HCT116 (cell line): ENCODE measurements around the gene ID3. TPM values are rescaled to one million over a fixed set of nuclear protein-coding genes. Genes with fewer than 3 reads are reported as not detected.

Experiments
- ATAC-seq: fragments of 200-7000 bp; cut with Tn5 transposase; 2 replicates; pipeline ENCODE4 v1.9.1; 2020; ENCODE audit warnings: mild to moderate bottlenecking, moderate library complexity
- BruUV-seq: library from RNA; stranded (reverse); fragments of 400-500 nt; replicated peaks from 2 replicates; lab custom pipeline; 2021; lab: Mats Ljungman, UMichigan
- CTCF ChIA-PET: fragments of 300-600 bp; sonication (Branson Sonifier 250); formaldehyde crosslinking; loops from one replicate; lab custom pipeline; 2021; ENCODE audit warnings: antibody characterized with exemption; lab: Charles Lee
- POLR2A ChIA-PET: fragments of 300-600, 350-600 bp; sonication (Branson Sonifier 250); formaldehyde crosslinking; loops from one replicate; lab custom pipeline; 2021; ENCODE audit warnings: antibody characterized with exemption; lab: Charles Lee
- RAD21 ChIA-PET, 2 experiments: fragments of 300-600 bp; sonication (Branson Sonifier 250); formaldehyde crosslinking; loops; one replicate each; lab custom pipeline; 2023; ENCODE audit warnings: low total read pairs in 2 of 2; ENCODE audit not compliant: uncharacterized antibody in 2 of 2, unreplicated experiment in 2 of 2, low non-redundant PET in 1 of 2; lab: Charles Lee
- DNase-seq: peaks from one replicate; pipeline ENCODE4 v3.0.0-alpha.2; 2010; ENCODE audit warnings: low read depth, low spot score
- H2AFZ ChIP-seq: fragments of 200-600 bp; shearing (Covaris generic), sonication (generic); 2 replicates; pipeline ENCODE4 v1.6.1; 2017; ENCODE audit warnings: low read depth, mixed run types, mixed read lengths, antibody characterized with exemption, low read length; ENCODE audit not compliant: poor library complexity, severe bottlenecking
- H3K27ac ChIP-seq: 2 replicates; pipeline ENCODE4 v1.5.1; 2012; ENCODE audit warnings: low read depth, low read length
- H3K27me3 ChIP-seq: fragments of 200-600 bp; sonication (generic); 2 replicates; pipeline ENCODE4 v1.6.1; 2016; ENCODE audit warnings: mixed run types, low read length, mixed read lengths; ENCODE audit not compliant: insufficient read depth
- H3K36me3 ChIP-seq, 2 experiments: fragments of 200-500 bp in 1 of 2; fragments of 200-600 bp in 1 of 2; sonication (Bioruptor generic) in 1 of 2; sonication (generic) in 1 of 2; 2 replicates each; pipeline versions ENCODE4 v1.5.1 to v1.6.1; 2014 to 2016; ENCODE audit warnings: low read length in 2 of 2, inconsistent platforms in 1 of 2, mixed read lengths in 1 of 2, mixed run types in 1 of 2; ENCODE audit not compliant: insufficient read depth in 2 of 2, control insufficient read depth in 1 of 2
- H3K4me1 ChIP-seq, 2 experiments: fragments of 200-600 bp in 1 of 2; sonication (generic) in 1 of 2; 2 replicates each; pipeline versions ENCODE4 v1.5.1 to v1.6.1; 2012 to 2017; ENCODE audit warnings: low read length in 2 of 2, inconsistent platforms in 1 of 2, mild to moderate bottlenecking in 1 of 2, mixed read lengths in 1 of 2, mixed run types in 1 of 2, moderate library complexity in 1 of 2; ENCODE audit not compliant: insufficient read depth in 2 of 2, control insufficient read depth in 1 of 2
- H3K4me2 ChIP-seq: fragments of 200-600 bp; sonication (generic); 2 replicates; pipeline ENCODE4 v1.6.1; 2017; ENCODE audit warnings: mixed run types, low read length, mixed read lengths
- H3K4me3 ChIP-seq, 2 experiments: fragments of 200-600 bp in 1 of 2; sonication (generic) in 1 of 2; replicated peaks in 1 of 2; 2 replicates each; pipeline ENCODE4 v1.5.1; 2011 to 2016; ENCODE audit warnings: low read length in 2 of 2, control low read depth in 1 of 2, low read depth in 1 of 2, mild to moderate bottlenecking in 1 of 2, mixed read lengths in 1 of 2, mixed run types in 1 of 2
- H3K79me2 ChIP-seq: fragments of 200-600 bp; sonication (generic); 2 replicates; pipeline ENCODE4 v1.6.1; 2017; ENCODE audit warnings: mild to moderate bottlenecking, mixed run types, low read length, moderate library complexity, mixed read lengths; ENCODE audit not compliant: insufficient read depth
- H3K9ac ChIP-seq: fragments of 200-600 bp; sonication (generic); 2 replicates; pipeline ENCODE4 v1.6.1; 2016; ENCODE audit warnings: low read length, mixed read lengths
- H3K9me2 ChIP-seq: fragments of 200-600 bp; sonication (generic), shearing (Covaris generic); 2 replicates; pipeline ENCODE4 v1.6.1; 2017; ENCODE audit warnings: mixed run types, mild to moderate bottlenecking, moderate library complexity; ENCODE audit not compliant: insufficient read depth
- H3K9me3 ChIP-seq, 2 experiments: fragments of 200-500 bp in 1 of 2; fragments of 200-600 bp in 1 of 2; sonication (Bioruptor generic) in 1 of 2; sonication (generic) in 1 of 2; 2 replicates each; pipeline ENCODE4 v1.6.1; 2014 to 2017; ENCODE audit warnings: low read length in 2 of 2, mixed read lengths in 2 of 2, inconsistent platforms in 1 of 2, low read depth in 1 of 2, mild to moderate bottlenecking in 1 of 2, mixed run types in 1 of 2, moderate library complexity in 1 of 2; ENCODE audit not compliant: control insufficient read depth in 1 of 2, insufficient read depth in 1 of 2
- H4K20me1 ChIP-seq: fragments of 200-600 bp; sonication (generic), shearing (Covaris generic); 2 replicates; pipeline ENCODE4 v1.6.1; 2017; ENCODE audit warnings: mixed run types, mild to moderate bottlenecking, moderate library complexity; ENCODE audit not compliant: insufficient read depth
- CBX3 ChIP-seq: IDR thresholded peaks from 2 replicates; pipeline ENCODE4 v1.6.1; 2012; ENCODE audit warnings: low read depth
- CTCF ChIP-seq, 3 experiments: fragments of 200-600 bp in 1 of 3; sonication (generic) in 1 of 3; IDR thresholded peaks in 2 of 3; conservative IDR thresholded peaks in 1 of 3; 2 replicates each; pipeline ENCODE4 v1.5.1; 2012 to 2017; ENCODE audit warnings: low read depth in 2 of 3, low read length in 2 of 3, antibody characterized with exemption in 1 of 3, borderline replicate concordance in 1 of 3, control low read depth in 1 of 3, mild to moderate bottlenecking in 1 of 3, mixed read lengths in 1 of 3, mixed run types in 1 of 3, moderate library complexity in 1 of 3; ENCODE audit not compliant: insufficient read depth in 1 of 3
- EGR1 ChIP-seq: IDR thresholded peaks from 2 replicates; pipeline ENCODE4 v1.6.1; 2012; ENCODE audit warnings: low read depth
- ELF1 ChIP-seq: IDR thresholded peaks from 2 replicates; pipeline ENCODE4 v1.6.1; 2012; ENCODE audit warnings: low read depth, borderline replicate concordance
- EZH2 ChIP-seq: fragments of 200-600 bp; sonication (generic); IDR thresholded peaks from 2 replicates; pipeline ENCODE4 v1.6.1; 2017; ENCODE audit warnings: antibody characterized with exemption, mixed run types
- FOSL1 ChIP-seq: IDR thresholded peaks from 2 replicates; pipeline ENCODE4 v1.6.1; 2012; ENCODE audit warnings: low read depth
- JUND ChIP-seq: IDR thresholded peaks from 2 replicates; pipeline ENCODE4 v1.6.1; 2012
- POLR2A ChIP-seq: IDR thresholded peaks from 2 replicates; pipeline ENCODE4 v1.7.0; 2011; ENCODE audit warnings: borderline replicate concordance; ENCODE audit not compliant: insufficient read depth, insufficient read length; ENCODE audit errors: extremely low read depth
- POLR2AphosphoS5 ChIP-seq: IDR thresholded peaks from 2 replicates; pipeline ENCODE4 v1.6.1; 2011; ENCODE audit warnings: mild to moderate bottlenecking, low read depth, low read length, moderate library complexity
- SP1 ChIP-seq: IDR thresholded peaks from 2 replicates; pipeline ENCODE4 v1.6.1; 2012; ENCODE audit warnings: low read depth
- SRF ChIP-seq: IDR thresholded peaks from 2 replicates; pipeline ENCODE4 v1.6.1; 2012; ENCODE audit warnings: low read depth
- YY1 ChIP-seq: IDR thresholded peaks from 2 replicates; pipeline ENCODE4 v1.6.1; 2011; ENCODE audit warnings: low read length, low read depth, moderate library complexity, mild to moderate bottlenecking; ENCODE audit not compliant: insufficient replicate concordance; ENCODE audit errors: extremely low read depth
- ZBTB33 ChIP-seq: IDR thresholded peaks from 2 replicates; pipeline ENCODE4 v1.6.1; 2011; ENCODE audit warnings: mild to moderate bottlenecking, low read length, moderate library complexity; ENCODE audit not compliant: insufficient replicate concordance; ENCODE audit errors: extremely low read depth
- ZFX ChIP-seq: fragments of 450-650 bp; IDR thresholded peaks from 2 replicates; pipeline ENCODE4 v1.6.1; 2017
- ZNF274 ChIP-seq: fragments of 200-500 bp; sonication (Bioruptor generic); IDR thresholded peaks from 2 replicates; pipeline ENCODE4 v1.6.1; 2014; ENCODE audit warnings: mild to moderate bottlenecking, low read depth, low read length, inconsistent platforms
- intact Hi-C: fragments of 100-400 bp; cut with micrococcal nuclease; formaldehyde crosslinking; loops from 2 replicates; pipeline ENCODE4 v1.10.0; 2022
- total RNA-seq: library from RNA; stranded (reverse); gene quantifications from one replicate; pipeline ENCODE4 v1.2.1, GENCODE V29; 2021; ENCODE audit not compliant: unreplicated experiment
- TF ChIP-seq, protein P1 (sequence below): IDR thresholded peaks from 2 replicates; pipeline ENCODE4 v1.6.1; 2012; ENCODE audit warnings: low read depth
- TF ChIP-seq, protein P2 (sequence below): IDR thresholded peaks from 2 replicates; pipeline ENCODE4 v1.6.1; 2012

ID3 gene
- total RNA-seq, 1 experiment from 2014 or later: 183 TPM

GRCh38 chr1:23524716-23525401 is 34.4 kb downstream of the ID3 start:
- ChIA-PET RAD21 (interaction anchor here in 1 of 2 experiments (0.6 kb wide), 1 partner anchor 842 kb away, joined by 3 read pairs; no protein-coding TSS in a partner anchor), CTCF (interaction anchor here (1.3 kb wide), 1 partner anchor 28 kb away, joined by 4 read pairs; no protein-coding TSS in a partner anchor), POLR2A (no interaction called here)
- peaks cover 36 to 48% of the 10 kb centered on the region in 2 experiments for H3K4me1 ChIP-seq
- H3K27me3 ChIP-seq: no peaks in the 10 kb centered on the region
- DNase-seq (no peak), ATAC-seq (no peak)
- H3K36me3 ChIP-seq: peaks cover 4 to 26% of the 10 kb centered on the region in 2 experiments; a peak in 3 of 4 replicates
- H3K4me3 ChIP-seq: no peak overlapping the region
- no TSS peak for BruUV-seq
- no peaks in the 10 kb centered on the region for H3K9me2 ChIP-seq
- no peaks in the 10 kb centered on the region for H3K9me3 ChIP-seq
- intact Hi-C loops: no loop called here
- TF ChIP-seq SRF (no peak), ZNF274 (no peak), EZH2 (no peak), ZBTB33 (no peak), CTCF (IDR thresholded peaks at IDR 0.05 in 2 of 3, conservative IDR thresholded peaks at IDR 0.05 in 1 of 3; ENCODE audit: borderline replicate concordance in 1 of 3, insufficient read depth in 1 of 3, low read depth in 2 of 3, low read length in 2 of 3) (no peak), SP1 (no peak), POLR2A (no peak), FOSL1 (no peak), CBX3 (no peak), ZFX (no peak), EGR1 (no peak), POLR2AphosphoS5 (no peak), JUND (no peak), YY1 (no peak), ELF1 (no peak)
- TF ChIP-seq, protein P1, sequence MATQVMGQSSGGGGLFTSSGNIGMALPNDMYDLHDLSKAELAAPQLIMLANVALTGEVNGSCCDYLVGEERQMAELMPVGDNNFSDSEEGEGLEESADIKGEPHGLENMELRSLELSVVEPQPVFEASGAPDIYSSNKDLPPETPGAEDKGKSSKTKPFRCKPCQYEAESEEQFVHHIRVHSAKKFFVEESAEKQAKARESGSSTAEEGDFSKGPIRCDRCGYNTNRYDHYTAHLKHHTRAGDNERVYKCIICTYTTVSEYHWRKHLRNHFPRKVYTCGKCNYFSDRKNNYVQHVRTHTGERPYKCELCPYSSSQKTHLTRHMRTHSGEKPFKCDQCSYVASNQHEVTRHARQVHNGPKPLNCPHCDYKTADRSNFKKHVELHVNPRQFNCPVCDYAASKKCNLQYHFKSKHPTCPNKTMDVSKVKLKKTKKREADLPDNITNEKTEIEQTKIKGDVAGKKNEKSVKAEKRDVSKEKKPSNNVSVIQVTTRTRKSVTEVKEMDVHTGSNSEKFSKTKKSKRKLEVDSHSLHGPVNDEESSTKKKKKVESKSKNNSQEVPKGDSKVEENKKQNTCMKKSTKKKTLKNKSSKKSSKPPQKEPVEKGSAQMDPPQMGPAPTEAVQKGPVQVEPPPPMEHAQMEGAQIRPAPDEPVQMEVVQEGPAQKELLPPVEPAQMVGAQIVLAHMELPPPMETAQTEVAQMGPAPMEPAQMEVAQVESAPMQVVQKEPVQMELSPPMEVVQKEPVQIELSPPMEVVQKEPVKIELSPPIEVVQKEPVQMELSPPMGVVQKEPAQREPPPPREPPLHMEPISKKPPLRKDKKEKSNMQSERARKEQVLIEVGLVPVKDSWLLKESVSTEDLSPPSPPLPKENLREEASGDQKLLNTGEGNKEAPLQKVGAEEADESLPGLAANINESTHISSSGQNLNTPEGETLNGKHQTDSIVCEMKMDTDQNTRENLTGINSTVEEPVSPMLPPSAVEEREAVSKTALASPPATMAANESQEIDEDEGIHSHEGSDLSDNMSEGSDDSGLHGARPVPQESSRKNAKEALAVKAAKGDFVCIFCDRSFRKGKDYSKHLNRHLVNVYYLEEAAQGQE: no peak
- TF ChIP-seq, protein P2, sequence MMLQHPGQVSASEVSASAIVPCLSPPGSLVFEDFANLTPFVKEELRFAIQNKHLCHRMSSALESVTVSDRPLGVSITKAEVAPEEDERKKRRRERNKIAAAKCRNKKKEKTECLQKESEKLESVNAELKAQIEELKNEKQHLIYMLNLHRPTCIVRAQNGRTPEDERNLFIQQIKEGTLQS: no peak
- no peak overlapping the region for H2AFZ ChIP-seq
- H3K27ac ChIP-seq: no peak overlapping the region
- H4K20me1 ChIP-seq: no peaks in the 10 kb centered on the region
- H3K4me2 ChIP-seq: no peak overlapping the region
- no peak overlapping the region for H3K9ac ChIP-seq
- peaks cover 61% of the 10 kb centered on the region for H3K79me2 ChIP-seq
